D721Med (cell line): ENCODE measurements around the gene ADGRB3.
"Not testable (repeated sequence)": the region's sequence is repeated elsewhere in the genome, so short reads cannot be mapped to it uniquely, and the experiment has no call there.

ENCODE experiments used
- DNase-seq: peaks from one replicate; pipeline ENCODE4 v3.0.0; 2011; ENCODE audit warnings: low spot score; ENCODE audit not compliant: insufficient read length
- FAIRE-seq: peaks from 2 replicates; lab custom pipeline; 2011; peaks lifted over from hg19 to GRCh38; lab: Jason Lieb, UNC
- CTCF ChIP-seq: IDR thresholded peaks from 2 replicates; pipeline ENCODE4 v1.5.1; 2012; ENCODE audit warnings: mild to moderate bottlenecking, control low read depth; ENCODE audit not compliant: insufficient read depth; ENCODE audit errors: missing control alignments

The ADGRB3 gene

GRCh38 chr6:69421269-69421668, 786.2 kb downstream of the ADGRB3 start:
- DNase-seq (no peak), FAIRE-seq (no peak)
- no peak for TF ChIP-seq CTCF

GRCh38 chr6:69422020-69422419, 786.9 kb downstream of the ADGRB3 start:
- TF ChIP-seq CTCF: no peak
- DNase-seq: no peak
- FAIRE-seq: no peak

GRCh38 chr6:69422475-69422874, 787.4 kb downstream of the ADGRB3 start:
- FAIRE-seq (no peak), DNase-seq (no peak)
- no peak for TF ChIP-seq CTCF

- TF ChIP-seq CTCF: no peak
- DNase-seq: no peak
- no peak for FAIRE-seq
These were observed 788.7 kb downstream of the ADGRB3 start for GRCh38 chr6:69423785-69424184.

GRCh38 chr6:69424581-69424980, 789.5 kb downstream of the ADGRB3 start:
- FAIRE-seq: no peak
- DNase-seq: no peak
- no peak for TF ChIP-seq CTCF

GRCh38 chr6:69427882-69428281, 792.8 kb downstream of the ADGRB3 start:
- no peak for TF ChIP-seq CTCF
- FAIRE-seq (no peak), DNase-seq (no peak)

GRCh38 chr6:69432168-69432567, 797.1 kb downstream of the ADGRB3 start:
- not testable (repeated sequence) for DNase-seq, FAIRE-seq

- not testable (repeated sequence) for FAIRE-seq
These were observed 798.0 kb downstream of the ADGRB3 start for GRCh38 chr6:69433116-69433515.

More at GRCh38 chr6:69433116-69433515, 798.0 kb downstream of the ADGRB3 start:
- DNase-seq: not testable (repeated sequence)
